Measurements from ENCODE around the gene RUFY3.

RUFY3 gene

GRCh38 chr4:70778888-70779422, 57.2 kb downstream of the RUFY3 start:
- no peak for DNase-seq (ENCODE audit: low read depth in 2 of 2)

- DNase-seq (ENCODE audit: low read depth in 2 of 2): no peak
Measured at GRCh38 chr4:70783096-70783495, 61.3 kb downstream of the RUFY3 start.

GRCh38 chr4:70787496-70787895, 65.7 kb downstream of the RUFY3 start:
- DNase-seq (ENCODE audit: low read depth in 2 of 2): no peak

GRCh38 chr4:70788733-70789132, 67.0 kb downstream of the RUFY3 start:
- DNase-seq (ENCODE audit: low read depth in 2 of 2): no peak

- DNase-seq (ENCODE audit: low read depth in 2 of 2): no peak
Measured at GRCh38 chr4:70793626-70794025, 71.9 kb downstream of the RUFY3 start.

- no peak for DNase-seq (ENCODE audit: low read depth in 2 of 2)
Measured at GRCh38 chr4:70801265-70801809, 79.6 kb downstream of the RUFY3 start.

GRCh38 chr4:70802928-70803580, 81.3 kb downstream of the RUFY3 start:
- DNase-seq (ENCODE audit: low read depth in 2 of 2): no peak

GRCh38 chr4:70808151-70808550, 86.4 kb downstream of the RUFY3 start:
- no peak for DNase-seq (ENCODE audit: low read depth in 2 of 2)

- no peak for DNase-seq (ENCODE audit: low read depth in 2 of 2)
Measured at GRCh38 chr4:70815370-70815769, 93.6 kb downstream of the RUFY3 start.

- no peak for DNase-seq (ENCODE audit: low read depth in 2 of 2)
Measured at GRCh38 chr4:70816894-70817293, 95.1 kb downstream of the RUFY3 start.

GRCh38 chr4:70818173-70818855, 96.5 kb downstream of the RUFY3 start:
- DNase-seq (ENCODE audit: low read depth in 2 of 2): no peak

- no peak for DNase-seq (ENCODE audit: low read depth in 2 of 2)
Measured at GRCh38 chr4:70818921-70819320, 97.2 kb downstream of the RUFY3 start.

GRCh38 chr4:70829015-70829414, 107.3 kb downstream of the RUFY3 start:
- DNase-seq (ENCODE audit: low read depth in 2 of 2): no peak

- DNase-seq (ENCODE audit: low read depth in 2 of 2): no peak
Measured at GRCh38 chr4:70829492-70829891, 107.7 kb downstream of the RUFY3 start.

- no peak for DNase-seq (ENCODE audit: low read depth in 2 of 2)
Measured at GRCh38 chr4:70830054-70830453, 108.3 kb downstream of the RUFY3 start.

- no peak for DNase-seq (ENCODE audit: low read depth in 2 of 2)
Measured at GRCh38 chr4:70831293-70831692, 109.5 kb downstream of the RUFY3 start.

GRCh38 chr4:70833675-70834074, 111.9 kb downstream of the RUFY3 start:
- DNase-seq (ENCODE audit: low read depth in 2 of 2): no peak

GRCh38 chr4:70836081-70836480, 114.3 kb downstream of the RUFY3 start:
- no peak for DNase-seq (ENCODE audit: low read depth in 2 of 2)

GRCh38 chr4:70838204-70838603, 116.4 kb downstream of the RUFY3 start:
- no peak for DNase-seq (ENCODE audit: low read depth in 2 of 2)

- DNase-seq (ENCODE audit: low read depth in 2 of 2): peak; percentile 38 to 47
Measured at GRCh38 chr4:70838666-70839588, 117.2 kb downstream of the RUFY3 start.

- peak; percentile 87 to 90 for DNase-seq (ENCODE audit: low read depth in 2 of 2)
Measured at GRCh38 chr4:70839589-70840093, 117.9 kb downstream of the RUFY3 start, which contains the start of gene GRSF1. Gene GRSF1, minus strand, starts transcription at chr4:70839890. Its CDS starts 63 bp downstream, at chr4:70839827.

GRCh38 chr4:70840137-70840536, 118.4 kb downstream of the RUFY3 start:
- peak; percentile 28 to 50 for DNase-seq (ENCODE audit: low read depth in 2 of 2)
